CD1c-positive myeloid dendritic cell (primary cell): ENCODE results near the gene C15orf40.
A peak's percentile ranks its signal among the peaks of the same experiment; 100 is the strongest.
"Not testable (repeated sequence)": the region's sequence is repeated elsewhere in the genome, so short reads cannot be mapped to it uniquely, and the experiment has no call there.

ENCODE experiments used
- DNase-seq: peaks from one replicate; pipeline ENCODE4 v3.0.0-alpha.2; 2016; ENCODE audit errors: extremely low spot score

The C15orf40 gene

GRCh38 chr15:82952158-82953081, 59.0 kb downstream of the C15orf40 start, which contains the start of gene HOMER2:
Gene HOMER2 (minus strand): TSS chr15:82952720. CDS start chr15:82952535, 185 bp downstream.
- DNase-seq, result peak; percentile 33

DNA sequence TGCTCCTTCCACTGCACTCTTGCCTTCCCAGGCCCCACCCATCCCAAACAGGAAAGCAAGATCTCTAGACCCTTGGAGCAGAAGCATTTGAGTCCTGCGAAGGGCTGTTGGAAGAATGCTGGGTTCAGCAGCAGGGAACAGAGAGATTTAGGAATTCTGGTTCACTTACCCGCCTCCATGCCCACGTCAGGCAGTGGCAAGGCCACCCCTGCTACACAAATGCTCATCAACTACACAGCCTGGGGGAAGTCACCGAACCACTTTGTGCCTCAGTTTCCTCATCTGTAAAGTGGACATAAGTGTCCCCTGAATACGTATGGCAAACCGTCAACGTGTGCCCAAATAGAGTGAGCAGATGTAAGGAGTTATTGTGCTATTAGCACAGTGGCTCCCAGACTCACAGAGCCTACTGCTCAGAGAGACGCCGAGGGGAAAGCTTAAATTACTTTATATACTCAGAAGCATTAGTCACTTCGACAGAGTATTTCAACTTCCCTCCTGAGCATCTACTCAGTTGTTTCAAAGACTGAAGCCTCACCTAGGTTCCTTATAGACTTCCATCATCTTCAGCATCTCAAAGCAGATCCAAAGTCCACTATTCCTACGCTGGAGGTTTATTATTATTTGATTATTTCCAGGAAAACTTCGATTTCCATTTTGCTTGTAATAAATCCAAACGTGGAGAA, 59.8 kb downstream of the C15orf40 start:
- peak; percentile 50 for DNase-seq

- peak; percentile 76 for DNase-seq
Observed at GRCh38 chr15:82950746-82951370, 60.6 kb downstream of the C15orf40 start.

GRCh38 chr15:82950295-82950694, 61.1 kb downstream of the C15orf40 start:
- DNase-seq, result peak; percentile 66

GRCh38 chr15:82946155-82946701, 65.2 kb downstream of the C15orf40 start:
- DNase-seq, result no peak

GRCh38 chr15:82945326-82945725, 66.1 kb downstream of the C15orf40 start:
- peak; percentile 59 for DNase-seq

DNA sequence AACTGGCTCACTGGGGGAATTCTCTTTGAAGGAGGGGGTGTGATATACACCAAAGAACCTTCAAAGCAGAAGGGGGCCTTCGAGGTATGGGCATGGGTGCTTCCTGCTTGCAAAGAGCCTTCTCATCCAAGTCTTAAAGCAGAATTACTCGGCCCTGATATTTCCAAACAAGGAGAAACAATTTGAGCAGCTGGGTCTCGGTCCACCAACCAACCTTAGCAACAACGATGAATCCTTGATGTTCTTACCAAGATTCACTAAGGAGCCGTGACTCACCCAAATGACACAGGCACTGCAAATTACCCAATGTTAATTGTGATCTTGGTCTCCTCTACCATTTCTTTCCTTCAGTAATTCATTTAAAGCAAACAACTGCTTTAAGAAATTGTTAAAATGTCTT, 66.6 kb downstream of the C15orf40 start:
- peak; percentile 68 for DNase-seq

- no peak for DNase-seq
Observed at GRCh38 chr15:82944056-82944455, 67.4 kb downstream of the C15orf40 start.

- DNase-seq, result no peak
Observed at GRCh38 chr15:82943176-82943575, 68.3 kb downstream of the C15orf40 start.

GRCh38 chr15:82942691-82943090, 68.7 kb downstream of the C15orf40 start:
- no peak for DNase-seq

- DNase-seq, result not testable (repeated sequence)
Observed at GRCh38 chr15:82939678-82940077, 71.8 kb downstream of the C15orf40 start.
